Caco-2 (cell line): ENCODE data around the gene PLCB1. TPM values are rescaled to one million over a fixed set of nuclear protein-coding genes. Genes with fewer than 3 reads are reported as not detected.

Source experiments
- BruUV-seq: library from RNA; stranded (reverse); fragments of 400-500 nt; replicated peaks from 2 replicates; lab custom pipeline; 2021; lab: Mats Ljungman, UMichigan
- CTCF ChIA-PET: fragments of 300-600 bp; sonication (Branson Sonifier 250); formaldehyde crosslinking; loops from one replicate; lab custom pipeline; 2022; ENCODE audit warnings: antibody characterized with exemption; lab: Charles Lee
- POLR2A ChIA-PET: fragments of 300-600 bp; sonication (Branson Sonifier 250); formaldehyde crosslinking; loops from one replicate; lab custom pipeline; 2022; ENCODE audit warnings: antibody characterized with exemption; lab: Charles Lee
- DNase-seq, 2 experiments: peaks; one replicate each; pipeline versions ENCODE4 v3.0.0 to v3.0.0-alpha.2; 2020 to 2022
- H3K27me3 ChIP-seq: replicated peaks from 2 replicates; pipeline ENCODE4 v1.6.0; 2011; ENCODE audit warnings: low read length; ENCODE audit not compliant: control insufficient read depth, insufficient read depth
- H3K36me3 ChIP-seq: 2 replicates; pipeline ENCODE4 v1.5.1; 2011; ENCODE audit warnings: low read length; ENCODE audit not compliant: control insufficient read depth, insufficient read depth
- H3K4me1 ChIP-seq: fragments of 250-450 bp; sonication (Bioruptor Pico); 2 replicates; pipeline ENCODE4 v1.5.1; 2020; ENCODE audit warnings: mild to moderate bottlenecking
- H3K4me3 ChIP-seq: 2 replicates; pipeline ENCODE4 v1.5.1; 2011; ENCODE audit warnings: low read depth, mild to moderate bottlenecking, control low read depth, low read length
- H3K9me3 ChIP-seq: fragments of 250-450 bp; sonication (Bioruptor Pico); 2 replicates; pipeline ENCODE4 v1.5.1; 2020; ENCODE audit warnings: mild to moderate bottlenecking, moderate library complexity
- H3K27ac Mint-ChIP-seq: one replicate; pipeline ENCODE4 v1.8.0; 2022; ENCODE audit warnings: mixed read lengths; ENCODE audit not compliant: unreplicated experiment
- H3K27me3 Mint-ChIP-seq: one replicate; pipeline ENCODE4 v1.8.0; 2022; ENCODE audit warnings: mixed read lengths; ENCODE audit not compliant: insufficient read depth, unreplicated experiment
- H3K36me3 Mint-ChIP-seq: one replicate; pipeline ENCODE4 v1.8.0; 2022; ENCODE audit warnings: mild to moderate bottlenecking, mixed read lengths; ENCODE audit not compliant: insufficient read depth, unreplicated experiment
- H3K4me1 Mint-ChIP-seq: one replicate; pipeline ENCODE4 v1.8.0; 2022; ENCODE audit warnings: low read depth, mixed read lengths; ENCODE audit not compliant: unreplicated experiment
- H3K4me3 Mint-ChIP-seq: one replicate; pipeline ENCODE4 v1.8.0; 2022; ENCODE audit warnings: mild to moderate bottlenecking, moderate library complexity, mixed read lengths; ENCODE audit not compliant: unreplicated experiment
- H3K9me3 Mint-ChIP-seq: one replicate; pipeline ENCODE4 v1.8.0; 2022; ENCODE audit warnings: mixed read lengths; ENCODE audit not compliant: unreplicated experiment
- CTCF ChIP-seq, 2 experiments: fragments of 200-600 bp in 1 of 2; IDR thresholded peaks; 1 replicate in 1 of 2; 2 replicates in 1 of 2; pipeline versions ENCODE4 v1.5.1 to v1.8.0; 2011 to 2022; ENCODE audit warnings: antibody characterized with exemption in 1 of 2, control low read depth in 1 of 2, inconsistent platforms in 1 of 2, low read depth in 1 of 2, low read length in 1 of 2, mild to moderate bottlenecking in 1 of 2, moderate library complexity in 1 of 2; ENCODE audit not compliant: insufficient read depth in 1 of 2, severe bottlenecking in 1 of 2, unreplicated experiment in 1 of 2
- intact Hi-C: fragments of 100-400 bp; cut with micrococcal nuclease; formaldehyde crosslinking; loops from one replicate; pipeline ENCODE4 v1.10.0; 2022; ENCODE audit not compliant: unreplicated experiment
- total RNA-seq: library from RNA; stranded (reverse); gene quantifications from 2 replicates; pipeline ENCODE4 v1.2.3, GENCODE V29; 2022

The PLCB1 gene
- total RNA-seq, 1 experiment from 2014 or later: 105 TPM

GRCh38 chr20:8723296-8723695 lies 591.2 kb downstream of the PLCB1 start:
- Histone ChIP-seq H3K27me3 (no peaks in the 10 kb centered on the region), H3K4me3 (no peak overlapping the region), H3K9me3 (no peaks in the 10 kb centered on the region), H3K4me1 (no peaks in the 10 kb centered on the region), H3K36me3 (no peaks in the 10 kb centered on the region; the same call in 1 of the 2 replicates)
- POLR2A ChIA-PET: interaction anchor here (0.6 kb wide), 1 partner anchor 1370 kb away, joined by 4 read pairs; no protein-coding TSS in a partner anchor
- H3K4me1 Mint-ChIP-seq: no peaks in the 10 kb centered on the region
- H3K27ac Mint-ChIP-seq: no peak overlapping the region
- no peaks in the 10 kb centered on the region for H3K9me3 Mint-ChIP-seq
- no peak overlapping the region for H3K4me3 Mint-ChIP-seq
- intact Hi-C loops: loop anchor here (5.0 kb wide), 3 partner anchors 141 to 336 kb away; no protein-coding TSS in a partner anchor
- no TSS peak for BruUV-seq
- DNase-seq: no peak
- H3K36me3 Mint-ChIP-seq: peaks cover 7% of the 10 kb centered on the region
- no peak for TF ChIP-seq CTCF (IDR thresholded peaks at IDR 0.05; ENCODE audit: insufficient read depth in 1 of 2, low read depth in 1 of 2, low read length in 1 of 2, severe bottlenecking in 1 of 2, unreplicated experiment in 1 of 2)
- H3K27me3 Mint-ChIP-seq: no peaks in the 10 kb centered on the region
- CTCF ChIA-PET: interaction anchor here (1.8 kb wide), 1 partner anchor 742 kb away, joined by 11 read pairs; no protein-coding TSS in a partner anchor

GRCh38 chr20:8724884-8725283 lies 592.8 kb downstream of the PLCB1 start:
- no TSS peak for BruUV-seq
- Histone ChIP-seq H3K36me3 (no peaks in the 10 kb centered on the region), H3K4me1 (no peaks in the 10 kb centered on the region), H3K27me3 (no peaks in the 10 kb centered on the region), H3K9me3 (no peaks in the 10 kb centered on the region), H3K4me3 (no peak overlapping the region)
- Mint-ChIP-seq H3K4me3 (no peak overlapping the region), H3K9me3 (no peaks in the 10 kb centered on the region), H3K36me3 (peaks cover 7% of the 10 kb centered on the region), H3K27ac (no peak overlapping the region), H3K27me3 (no peaks in the 10 kb centered on the region), H3K4me1 (no peaks in the 10 kb centered on the region)
- no peak for DNase-seq
- TF ChIP-seq CTCF (IDR thresholded peaks at IDR 0.05; ENCODE audit: insufficient read depth in 1 of 2, low read depth in 1 of 2, low read length in 1 of 2, severe bottlenecking in 1 of 2, unreplicated experiment in 1 of 2): no peak
- intact Hi-C loops: loop anchor here (5.0 kb wide), 3 partner anchors 143 to 338 kb away; no protein-coding TSS in a partner anchor
- ChIA-PET CTCF (no interaction called here), POLR2A (no interaction called here)

GRCh38 chr20:8726460-8726859 lies 594.4 kb downstream of the PLCB1 start:
- intact Hi-C loops: no loop called here
- ChIA-PET CTCF (no interaction called here), POLR2A (no interaction called here)
- no peak overlapping the region for H3K4me3 ChIP-seq
- Mint-ChIP-seq H3K27ac (no peak overlapping the region), H3K9me3 (no peaks in the 10 kb centered on the region), H3K27me3 (no peaks in the 10 kb centered on the region), H3K4me3 (no peak overlapping the region), H3K4me1 (no peaks in the 10 kb centered on the region), H3K36me3 (peaks cover 7% of the 10 kb centered on the region)
- no peaks in the 10 kb centered on the region for H3K27me3 ChIP-seq
- no peaks in the 10 kb centered on the region for H3K9me3 ChIP-seq
- no peak for DNase-seq
- no TSS peak for BruUV-seq
- no peaks in the 10 kb centered on the region for H3K4me1 ChIP-seq
- TF ChIP-seq CTCF (IDR thresholded peaks at IDR 0.05; ENCODE audit: insufficient read depth in 1 of 2, low read depth in 1 of 2, low read length in 1 of 2, severe bottlenecking in 1 of 2, unreplicated experiment in 1 of 2): no peak
- no peaks in the 10 kb centered on the region for H3K36me3 ChIP-seq
